Measurements from ENCODE around the gene NEDD8. TPM values are rescaled to one million over a fixed set of nuclear protein-coding genes. Genes with fewer than 3 reads are reported as not detected.
A peak's percentile ranks its signal among the peaks of the same experiment; 100 is the strongest.

NEDD8 gene
- total RNA-seq, 1 experiment from 2014 or later, result 214 TPM

GRCh38 chr14:24234095-24235005, 2.2 kb upstream of the NEDD8 start:
- Mint-ChIP-seq H3K9me3 (no peaks in the 10 kb centered on the region), H3K4me3 (peak overlapping the region; percentile 17 to 98; a peak in 3 of 5 replicates), H3K36me3 (ENCODE audit: insufficient read depth in 1 of 3, low read depth in 3 of 3) (peaks cover 27 to 50% (median 49%) of the 10 kb centered on the region in 3 experiments; a peak in 6 of 7 replicates), H3K27ac (no peak overlapping the region), H3K4me1 (peaks cover 8 to 22% of the 10 kb centered on the region in 2 experiments), H3K27me3 (ENCODE audit: low read depth) (no peaks in the 10 kb centered on the region)
- no peak overlapping the region for H2BK20ac ChIP-seq (ENCODE audit: low read depth, low read length, poor library complexity, severe bottlenecking)
- 0 out of 2 replicates have a peak, but pooled peaks cover 6% of the 10 kb centered on the region for H3K4me1 ChIP-seq (ENCODE audit: insufficient read depth, low read length)
- no peak overlapping the region for H3K56ac ChIP-seq (ENCODE audit: insufficient read length, low read depth, low read length)
- DNase-seq, result no peak
- H2BK12ac ChIP-seq (ENCODE audit: insufficient read length, low read depth, low read length), result no peak overlapping the region
- no peaks in the 10 kb centered on the region for H4K20me1 ChIP-seq (ENCODE audit: control insufficient read depth, insufficient read depth, insufficient read length)
- no peaks in the 10 kb centered on the region for H3K27me3 ChIP-seq (ENCODE audit: insufficient read depth, low read length)
- H3K9me3 ChIP-seq (ENCODE audit: control insufficient read depth, low read depth, low read length), result no peaks in the 10 kb centered on the region
- H2BK120ac ChIP-seq (ENCODE audit: low read depth, low read length, poor library complexity, severe bottlenecking), result no peak overlapping the region
- H3K23me2 ChIP-seq (ENCODE audit: insufficient read length, low read depth, low read length, poor library complexity, severe bottlenecking), result peaks cover 15% of the 10 kb centered on the region
- H3K9ac ChIP-seq (ENCODE audit: extremely low read depth, insufficient read length, low read length), result no peak overlapping the region
- no peak overlapping the region for H3T11ph ChIP-seq (ENCODE audit: low read length)
- H2AFZ ChIP-seq (ENCODE audit: low read length), result no peak overlapping the region
- H2BK5ac ChIP-seq (ENCODE audit: insufficient read length, low read length), result no peak overlapping the region
- no peak overlapping the region for H3K4ac ChIP-seq (ENCODE audit: low read depth, low read length)
- H2BK15ac ChIP-seq (ENCODE audit: low read depth, low read length), result no peak overlapping the region
- no peak overlapping the region for H3K18ac ChIP-seq (ENCODE audit: insufficient read length, low read depth, low read length)
- H3K4me2 ChIP-seq (ENCODE audit: insufficient read depth, insufficient read length, low read length), result no peak overlapping the region
- no peak overlapping the region for H2AK5ac ChIP-seq (ENCODE audit: insufficient read length, low read length)
- no peak overlapping the region for H3K23ac ChIP-seq (ENCODE audit: insufficient read length, low read depth, low read length)
- no peak overlapping the region for H3K27ac ChIP-seq (ENCODE audit: insufficient read length, low read depth, low read length)
- no peak overlapping the region for H3K14ac ChIP-seq (ENCODE audit: insufficient read depth, low read length)
- no peak overlapping the region for H4K8ac ChIP-seq (replicated peaks; ENCODE audit: insufficient read length, low read depth, low read length)
- H4K91ac ChIP-seq (ENCODE audit: insufficient read length, low read depth, low read length), result no peak overlapping the region
- no CpG with 5 or more reads among the region's 3 CpGs for WGBS (ENCODE audit: extremely low coverage, insufficient read length, low lambda C conversion rate)
- no peak for TF ChIP-seq CTCF (conservative IDR thresholded peaks at IDR 0.05)
- H4K5ac ChIP-seq (ENCODE audit: insufficient read length, low read depth, low read length), result no peak overlapping the region
- H3K79me2 ChIP-seq (ENCODE audit: insufficient read depth, low read length), result peaks cover 3% of the 10 kb centered on the region; the same call in 1 of the 2 replicates
- peaks cover 6% of the 10 kb centered on the region for H3K79me1 ChIP-seq (ENCODE audit: insufficient read depth, low read depth, low read length, poor library complexity, severe bottlenecking)
